Measurements from ENCODE around the gene UBASH3B. TPM values are rescaled to one million over a fixed set of nuclear protein-coding genes. Genes with fewer than 3 reads are reported as not detected.

Gene UBASH3B
- total RNA-seq, 1 experiment from 2014 or later = 8.0 TPM

- Histone ChIP-seq H3K4me1 (ENCODE audit: insufficient read depth, low read length) (peaks cover 6% of the 10 kb centered on the region; the same call in 1 of the 2 replicates), H3K27ac (ENCODE audit: insufficient read length, low read depth, low read length) (no peak overlapping the region), H2BK15ac (ENCODE audit: low read depth, low read length) (no peak overlapping the region), H3T11ph (ENCODE audit: low read length) (no peak overlapping the region), H2BK120ac (ENCODE audit: low read depth, low read length, poor library complexity, severe bottlenecking) (no peak overlapping the region), H4K20me1 (ENCODE audit: control insufficient read depth, insufficient read depth, insufficient read length) (no peaks in the 10 kb centered on the region), H3K79me1 (ENCODE audit: insufficient read depth, low read depth, low read length, poor library complexity, severe bottlenecking) (no peaks in the 10 kb centered on the region), H3K4ac (ENCODE audit: low read depth, low read length) (no peak overlapping the region), H2BK5ac (ENCODE audit: insufficient read length, low read length) (no peak overlapping the region), H4K91ac (ENCODE audit: insufficient read length, low read depth, low read length) (no peak overlapping the region), H4K5ac (ENCODE audit: insufficient read length, low read depth, low read length) (no peak overlapping the region), H2AFZ (ENCODE audit: low read length) (no peak overlapping the region), H3K18ac (ENCODE audit: insufficient read length, low read depth, low read length) (no peak overlapping the region), H3K23me2 (ENCODE audit: insufficient read length, low read depth, low read length, poor library complexity, severe bottlenecking) (no peaks in the 10 kb centered on the region), H3K9ac (ENCODE audit: extremely low read depth, insufficient read length, low read length) (no peak overlapping the region), H3K79me2 (ENCODE audit: insufficient read depth, low read length) (no peaks in the 10 kb centered on the region), H3K56ac (ENCODE audit: insufficient read length, low read depth, low read length) (no peak overlapping the region), H3K27me3 (ENCODE audit: insufficient read depth, low read length) (no peaks in the 10 kb centered on the region), H3K23ac (ENCODE audit: insufficient read length, low read depth, low read length) (no peak overlapping the region), H2BK12ac (ENCODE audit: insufficient read length, low read depth, low read length) (no peak overlapping the region), H3K14ac (ENCODE audit: insufficient read depth, low read length) (no peak overlapping the region), H2AK5ac (ENCODE audit: insufficient read length, low read length) (no peak overlapping the region), H2BK20ac (ENCODE audit: low read depth, low read length, poor library complexity, severe bottlenecking) (no peak overlapping the region), H3K9me3 (ENCODE audit: control insufficient read depth, low read depth, low read length) (no peaks in the 10 kb centered on the region), H3K4me2 (ENCODE audit: insufficient read depth, insufficient read length, low read length) (no peak overlapping the region), H4K8ac (replicated peaks; ENCODE audit: insufficient read length, low read depth, low read length) (no peak overlapping the region)
- WGBS (ENCODE audit: extremely low coverage, insufficient read length, low lambda C conversion rate) = no CpG with 5 or more reads among the region's 6 CpGs
- Mint-ChIP-seq H3K27me3 (ENCODE audit: low read depth) (no peaks in the 10 kb centered on the region; the same call in 1 of the 2 replicates), H3K4me1 (peaks cover 23 to 24% of the 10 kb centered on the region in 2 experiments), H3K9me3 (no peaks in the 10 kb centered on the region; a peak in 1 of 5 replicates), H3K36me3 (ENCODE audit: insufficient read depth in 1 of 3, low read depth in 3 of 3) (peaks cover 0 to 1% (median 0%) of the 10 kb centered on the region in 3 experiments; a peak in 1 of 7 replicates), H3K27ac (peak overlapping the region in 1 of 3 experiments; percentile 52; a peak in 1 of 7 replicates), H3K4me3 (no peak overlapping the region)
- no peak for DNase-seq
- TF ChIP-seq, protein P1, sequence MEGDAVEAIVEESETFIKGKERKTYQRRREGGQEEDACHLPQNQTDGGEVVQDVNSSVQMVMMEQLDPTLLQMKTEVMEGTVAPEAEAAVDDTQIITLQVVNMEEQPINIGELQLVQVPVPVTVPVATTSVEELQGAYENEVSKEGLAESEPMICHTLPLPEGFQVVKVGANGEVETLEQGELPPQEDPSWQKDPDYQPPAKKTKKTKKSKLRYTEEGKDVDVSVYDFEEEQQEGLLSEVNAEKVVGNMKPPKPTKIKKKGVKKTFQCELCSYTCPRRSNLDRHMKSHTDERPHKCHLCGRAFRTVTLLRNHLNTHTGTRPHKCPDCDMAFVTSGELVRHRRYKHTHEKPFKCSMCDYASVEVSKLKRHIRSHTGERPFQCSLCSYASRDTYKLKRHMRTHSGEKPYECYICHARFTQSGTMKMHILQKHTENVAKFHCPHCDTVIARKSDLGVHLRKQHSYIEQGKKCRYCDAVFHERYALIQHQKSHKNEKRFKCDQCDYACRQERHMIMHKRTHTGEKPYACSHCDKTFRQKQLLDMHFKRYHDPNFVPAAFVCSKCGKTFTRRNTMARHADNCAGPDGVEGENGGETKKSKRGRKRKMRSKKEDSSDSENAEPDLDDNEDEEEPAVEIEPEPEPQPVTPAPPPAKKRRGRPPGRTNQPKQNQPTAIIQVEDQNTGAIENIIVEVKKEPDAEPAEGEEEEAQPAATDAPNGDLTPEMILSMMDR (conservative IDR thresholded peaks at IDR 0.05) = no peak
Measured at GRCh38 chr11:122692444-122692843, 36.9 kb downstream of the UBASH3B start.
